Measurements from ENCODE around the gene OR6S1.

DNA sequence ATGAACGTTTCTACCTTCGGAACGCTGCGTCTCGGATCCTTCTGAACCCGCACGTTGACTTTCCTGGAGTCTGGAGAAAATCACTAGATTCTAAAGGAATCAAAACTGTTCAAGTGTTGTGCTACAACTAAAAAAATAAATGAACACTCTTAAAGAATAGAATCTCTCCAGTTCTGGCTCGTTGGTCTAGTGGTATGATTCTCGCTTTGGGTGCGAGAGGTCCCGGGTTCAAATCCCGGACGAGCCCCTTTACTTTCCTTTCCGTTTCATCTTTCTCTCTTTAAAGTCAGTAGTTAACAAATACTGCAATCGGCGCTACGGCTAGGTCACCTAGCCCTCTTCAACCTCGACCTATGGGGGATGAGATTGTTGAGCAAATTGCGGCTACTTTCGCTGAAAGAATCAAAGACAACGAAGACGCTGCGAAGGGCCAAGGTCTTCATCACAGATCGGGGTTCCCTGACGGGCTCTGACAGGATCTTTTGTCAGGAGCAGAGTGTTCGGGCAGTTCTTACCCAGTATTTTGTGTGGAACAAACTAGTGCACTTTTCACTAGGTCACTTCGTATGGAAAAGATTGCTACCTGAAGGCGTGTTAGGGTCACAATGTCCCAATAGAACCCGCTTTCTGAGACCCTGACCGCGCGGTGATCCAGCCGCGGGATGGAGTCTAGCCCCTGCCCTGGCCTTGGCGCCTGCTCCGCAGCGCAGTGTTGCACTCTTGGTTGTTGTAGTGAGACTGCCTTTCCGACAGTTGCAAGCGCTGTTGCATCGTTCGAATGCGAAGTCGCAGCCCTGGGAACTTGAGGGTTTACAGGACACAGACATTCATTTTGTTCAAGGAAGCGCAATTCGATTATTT, 8.4 kb downstream of the OR6S1 start:
- TF ChIP-seq CTCF (IDR thresholded peaks at IDR 0.05; ENCODE audit: low read length) = no peak
- TF ChIP-seq EZH2 (optimal IDR thresholded peaks at IDR 0.05; ENCODE audit: low read depth, low read length) = no peak
- TF ChIP-seq EZH2phosphoT487 (IDR thresholded peaks at IDR 0.05; ENCODE audit: low read length) = no peak

Measured in MM.1S (cell line).